IPS-11a (cell line): ENCODE results near the gene SGCE.

ENCODE experiments used
- H3K4me3 ChIP-seq: one replicate; pipeline ENCODE4 v1.5.1; 2013; ENCODE audit warnings: low read depth, low read length, control low read depth

Gene SGCE

GRCh38 chr7:94575646-94576045 is 80.3 kb downstream of the SGCE start:
- no peak overlapping the region for H3K4me3 ChIP-seq

DNA sequence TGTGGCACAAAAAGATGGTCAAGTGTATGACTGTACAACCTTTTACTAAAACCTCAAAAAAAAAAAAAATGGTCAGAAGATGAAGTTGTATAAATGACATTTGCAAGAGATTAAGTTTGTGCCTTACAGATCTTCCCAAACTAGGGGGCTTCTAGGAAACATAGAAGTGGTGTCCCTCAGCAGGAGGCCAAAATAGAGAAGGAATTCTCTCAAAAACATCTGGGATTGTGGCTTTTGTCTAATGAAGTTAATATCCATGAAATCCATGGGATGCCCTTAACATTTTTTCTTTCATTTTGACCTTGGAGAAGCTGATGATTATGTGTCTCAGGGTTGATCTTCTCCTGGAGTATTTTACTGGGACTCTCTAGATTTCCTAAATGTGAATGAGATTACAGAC is 84.1 kb downstream of the SGCE start:
- no peak overlapping the region for H3K4me3 ChIP-seq

DNA sequence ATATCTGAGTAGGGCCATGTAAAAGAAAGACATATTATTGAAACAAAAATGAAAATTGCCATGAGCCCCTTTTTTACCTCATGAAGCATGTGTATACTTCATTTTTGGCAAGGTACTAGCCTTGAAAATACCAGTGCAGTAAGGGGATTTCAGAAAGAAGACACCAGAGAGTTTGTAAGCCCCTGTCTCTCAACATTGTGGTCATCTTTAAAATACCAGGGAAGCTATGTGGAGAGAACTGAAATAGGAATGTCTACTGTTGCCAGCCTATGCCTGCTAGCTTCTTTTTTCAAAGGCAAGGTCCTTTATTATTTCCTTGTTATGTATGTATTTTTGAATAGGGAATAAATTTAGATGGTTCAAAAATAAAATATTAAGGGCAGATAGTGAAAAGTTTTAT is 88.5 kb downstream of the SGCE start:
- no peak overlapping the region for H3K4me3 ChIP-seq

- H3K4me3 ChIP-seq = no peak overlapping the region
These were observed 90.6 kb downstream of the SGCE start for GRCh38 chr7:94565247-94565894.

DNA sequence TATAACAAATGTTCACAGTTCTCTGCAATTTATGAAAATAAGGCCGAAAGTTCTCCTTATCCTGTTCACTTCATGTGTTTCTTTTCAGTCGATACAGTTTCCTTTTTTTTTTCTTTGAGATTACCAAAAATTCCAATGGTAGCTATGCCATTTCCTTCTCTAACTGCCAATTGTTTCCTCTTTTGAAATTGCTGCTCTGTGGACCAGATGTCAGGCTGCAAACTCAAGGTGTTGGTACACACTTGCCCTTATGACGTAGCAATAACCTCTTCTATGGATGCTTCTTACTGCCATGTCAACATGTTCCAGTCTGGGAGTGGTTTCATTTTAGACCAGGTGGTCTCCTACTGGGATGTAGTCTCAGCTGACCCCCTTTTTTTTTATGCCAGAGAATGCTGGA is 93.4 kb downstream of the SGCE start:
- no peak overlapping the region for H3K4me3 ChIP-seq

GRCh38 chr7:94561841-94562514 is 94.0 kb downstream of the SGCE start:
- no peak overlapping the region for H3K4me3 ChIP-seq

GRCh38 chr7:94559972-94560371 is 96.0 kb downstream of the SGCE start:
- H3K4me3 ChIP-seq = no peak overlapping the region

- H3K4me3 ChIP-seq = no peak overlapping the region
These were observed 98.7 kb downstream of the SGCE start for GRCh38 chr7:94557215-94557614.

DNA sequence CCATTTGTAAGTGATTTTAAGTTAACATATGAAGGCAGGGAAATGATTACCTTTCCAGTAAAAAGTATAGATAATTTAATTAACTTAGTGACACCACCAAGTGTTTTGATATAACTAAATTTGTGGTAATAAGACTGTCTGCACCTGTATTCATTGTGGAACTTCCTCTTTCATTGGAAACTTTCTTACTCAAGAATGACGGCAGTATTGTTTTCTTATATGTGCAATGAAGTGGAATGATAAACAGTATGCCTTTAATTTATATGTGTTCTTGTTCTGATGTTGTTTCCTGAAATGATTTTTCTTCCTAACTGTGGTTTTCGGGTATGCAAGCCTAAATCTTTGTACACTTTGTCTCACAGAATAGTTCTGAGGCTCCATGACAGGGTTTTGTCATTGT is 99.9 kb downstream of the SGCE start:
- no peak overlapping the region for H3K4me3 ChIP-seq

- no peak overlapping the region for H3K4me3 ChIP-seq
These were observed 108.8 kb downstream of the SGCE start for GRCh38 chr7:94547126-94547525.

DNA sequence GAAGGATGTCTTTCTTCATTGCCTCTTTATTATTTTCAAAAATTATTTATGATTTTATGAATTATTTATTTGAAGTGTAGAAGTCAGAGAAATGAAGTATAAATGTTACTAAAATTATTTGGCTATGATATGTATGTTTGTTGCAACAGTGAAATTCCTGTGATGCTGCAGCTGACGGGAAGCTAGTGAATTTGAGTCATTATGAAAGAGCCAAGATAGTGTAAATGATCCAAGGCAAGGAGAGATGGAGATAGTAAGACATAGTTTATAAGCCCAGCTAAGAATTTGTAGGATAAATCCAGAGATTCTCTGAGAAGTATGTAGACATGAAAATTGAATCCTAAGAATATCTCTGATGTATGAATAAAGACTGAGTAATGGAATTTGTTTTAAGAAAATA is 115.5 kb downstream of the SGCE start:
- no peak overlapping the region for H3K4me3 ChIP-seq
